Osteoblast (primary cell): ENCODE measurements around the gene FBXO4. TPM values are rescaled to one million over a fixed set of nuclear protein-coding genes. Genes with fewer than 3 reads are reported as not detected.

Experiments used
- DNase-seq: peaks from one replicate; pipeline ENCODE4 v3.0.0; 2011; ENCODE audit warnings: low spot score, mixed read lengths; ENCODE audit not compliant: insufficient read length; ENCODE audit errors: missing footprints
- H2AFZ ChIP-seq: 2 replicates; pipeline ENCODE4 v1.6.0; 2011; ENCODE audit warnings: mild to moderate bottlenecking, low read length
- H3K27ac ChIP-seq: 2 replicates; pipeline ENCODE4 v1.5.1; 2011; ENCODE audit warnings: mild to moderate bottlenecking, low read depth, low read length, moderate library complexity
- H3K27me3 ChIP-seq: 2 replicates; pipeline ENCODE4 v1.6.0; 2012; ENCODE audit warnings: mild to moderate bottlenecking, control low read depth, inconsistent platforms, low read length, moderate library complexity; ENCODE audit not compliant: insufficient read depth
- H3K36me3 ChIP-seq: 2 replicates; pipeline ENCODE4 v1.5.1; 2011; ENCODE audit warnings: mild to moderate bottlenecking, low read length, control low read depth, moderate library complexity; ENCODE audit not compliant: insufficient read depth
- H3K4me1 ChIP-seq: 2 replicates; pipeline ENCODE4 v1.5.1; 2011; ENCODE audit warnings: mild to moderate bottlenecking, low read length, control low read depth, moderate library complexity; ENCODE audit not compliant: insufficient read depth
- H3K4me2 ChIP-seq: 2 replicates; pipeline ENCODE4 v1.6.0; 2011; ENCODE audit warnings: mild to moderate bottlenecking, low read length; ENCODE audit not compliant: insufficient read depth
- H3K4me3 ChIP-seq: fragments of 200-600 bp; sonication (generic); 3 replicates; pipeline ENCODE4 v1.5.1; 2012; ENCODE audit warnings: mild to moderate bottlenecking, low read length, inconsistent platforms; ENCODE audit not compliant: insufficient read depth
- H3K79me2 ChIP-seq: 2 replicates; pipeline ENCODE4 v1.6.0; 2012; ENCODE audit warnings: mild to moderate bottlenecking, low read length, control low read depth, inconsistent platforms; ENCODE audit not compliant: insufficient read depth
- H3K9me3 ChIP-seq: 2 replicates; pipeline ENCODE4 v1.5.1; 2011; ENCODE audit warnings: low read depth, low read length, control low read depth
- H4K20me1 ChIP-seq: 2 replicates; pipeline ENCODE4 v1.6.0; 2012; ENCODE audit warnings: mild to moderate bottlenecking, low read length, control low read depth; ENCODE audit not compliant: insufficient read depth
- CTCF ChIP-seq: IDR thresholded peaks from 2 replicates; pipeline ENCODE4 v1.5.1; 2011; ENCODE audit warnings: mild to moderate bottlenecking, low read depth, low read length, moderate library complexity; ENCODE audit errors: extremely low read depth
- small RNA-seq: library from RNA; depleted of rRNA; stranded (forward); fragments of <200 nt; gene quantifications from one replicate; pipeline ENCODE3, GENCODE V24; 2012
- total RNA-seq: library from RNA; depleted of rRNA; stranded (reverse); fragments of >200 nt; gene quantifications from 2 replicates; pipeline ENCODE4 v1.2.3, GENCODE V29; 2012

FBXO4 gene
- total RNA-seq, 1 donor, result 14.5 TPM

- no peaks in the 10 kb centered on the region for H3K79me2 ChIP-seq
- no peak for DNase-seq
- H3K4me1 ChIP-seq, result no peaks in the 10 kb centered on the region
- H3K9me3 ChIP-seq, result no peaks in the 10 kb centered on the region
- H3K4me3 ChIP-seq, result no peak overlapping the region
- TF ChIP-seq CTCF, result no peak
- H2AFZ ChIP-seq, result no peak overlapping the region
- no peak overlapping the region for H3K27ac ChIP-seq
- H3K27me3 ChIP-seq, result no peaks in the 10 kb centered on the region
- H4K20me1 ChIP-seq, result no peaks in the 10 kb centered on the region
- H3K36me3 ChIP-seq, result no peaks in the 10 kb centered on the region
- no peak overlapping the region for H3K4me2 ChIP-seq
Observed at GRCh38 chr5:41983284-41983683, 58.2 kb downstream of the FBXO4 start.

- no peak overlapping the region for H3K4me2 ChIP-seq
- H3K27ac ChIP-seq, result no peak overlapping the region
- no peak overlapping the region for H2AFZ ChIP-seq
- no peaks in the 10 kb centered on the region for H3K4me1 ChIP-seq
- H3K79me2 ChIP-seq, result no peaks in the 10 kb centered on the region
- H3K36me3 ChIP-seq, result no peaks in the 10 kb centered on the region
- no peak overlapping the region for H3K4me3 ChIP-seq
- TF ChIP-seq CTCF, result no peak
- H4K20me1 ChIP-seq, result no peaks in the 10 kb centered on the region
- no peaks in the 10 kb centered on the region for H3K27me3 ChIP-seq
- H3K9me3 ChIP-seq, result no peaks in the 10 kb centered on the region
- no peak for DNase-seq
Observed at GRCh38 chr5:41985945-41986695, 61.0 kb downstream of the FBXO4 start.

Small RNA genes lying within 50 kb of the gene (small RNA-seq; reads per million reads assigned to genes)
- gene RF00019, result not detected

Other genes starting within 250 kb of the FBXO4 start
- gene OXCT1, start 54.9 kb upstream of the FBXO4 start, total RNA-seq, result 36.5 and 39.4 TPM in 2 replicates
- gene RIMOC1, start 20.9 kb upstream of the FBXO4 start, total RNA-seq, result 31.1 and 31.8 TPM in 2 replicates